Neural progenitor cell (in vitro differentiated cells): ENCODE results near the gene FYB1. TPM values are rescaled to one million over a fixed set of nuclear protein-coding genes. Genes with fewer than 3 reads are reported as not detected.
A peak's percentile ranks its signal among the peaks of the same experiment; 100 is the strongest.

Experiments used
- DNase-seq: peaks from one replicate; pipeline ENCODE4 v3.0.0-alpha.2; 2016; ENCODE audit warnings: low spot score
- H2AFZ ChIP-seq: fragments of 200-600 bp; sonication (generic); replicated peaks from 2 replicates; pipeline ENCODE4 v1.6.1; 2016; ENCODE audit warnings: antibody characterized with exemption
- H3F3A ChIP-seq: fragments of 200-600 bp; sonication (generic); 2 replicates; pipeline ENCODE4 v1.6.1; 2016; ENCODE audit warnings: antibody characterized with exemption, low read depth
- H3K27ac ChIP-seq: fragments of 200-600 bp; sonication (generic); 2 replicates; pipeline ENCODE4 v1.5.1; 2016; ENCODE audit warnings: mild to moderate bottlenecking
- H3K27me3 ChIP-seq: fragments of 200-600 bp; sonication (generic); 2 replicates; pipeline ENCODE4 v1.6.1; 2016; ENCODE audit warnings: mild to moderate bottlenecking, moderate library complexity
- H3K36me3 ChIP-seq: fragments of 200-600 bp; sonication (generic); 2 replicates; pipeline ENCODE4 v1.5.1; 2016
- H3K4me1 ChIP-seq: fragments of 200-600 bp; sonication (generic); 2 replicates; pipeline ENCODE4 v1.6.1; 2016; ENCODE audit warnings: mixed run types
- H3K4me2 ChIP-seq: fragments of 200-600 bp; sonication (generic); 2 replicates; pipeline ENCODE4 v1.6.1; 2016
- H3K4me3 ChIP-seq: fragments of 200-600 bp; sonication (generic); 2 replicates; pipeline ENCODE4 v1.5.1; 2016
- H3K79me2 ChIP-seq: fragments of 200-600 bp; sonication (generic); 2 replicates; pipeline ENCODE4 v1.6.1; 2016; ENCODE audit warnings: low read depth
- H3K9ac ChIP-seq: fragments of 200-600 bp; sonication (generic); 2 replicates; pipeline ENCODE4 v1.6.1; 2016
- H3K9me3 ChIP-seq: fragments of 200-600 bp; sonication (generic); 2 replicates; pipeline ENCODE4 v1.5.1; 2016; ENCODE audit warnings: low read depth
- H4K20me1 ChIP-seq: fragments of 200-600 bp; sonication (generic); 2 replicates; pipeline ENCODE4 v1.6.1; 2016; ENCODE audit warnings: low read depth
- H3K27ac Mint-ChIP-seq: 3 replicates; pipeline ENCODE4 v1.8.0; 2021; ENCODE audit warnings: mixed read lengths
- H3K27me3 Mint-ChIP-seq: 2 replicates; pipeline ENCODE4 v1.8.0; 2022; ENCODE audit warnings: low read depth, mild to moderate bottlenecking, inconsistent platforms, moderate library complexity, mixed read lengths; ENCODE audit not compliant: insufficient read depth
- H3K36me3 Mint-ChIP-seq: 3 replicates; pipeline ENCODE4 v1.8.0; 2021; ENCODE audit warnings: mixed read lengths
- H3K4me1 Mint-ChIP-seq: 3 replicates; pipeline ENCODE4 v1.8.0; 2021; ENCODE audit warnings: mixed read lengths
- H3K4me3 Mint-ChIP-seq: 3 replicates; pipeline ENCODE4 v1.8.0; 2021; ENCODE audit warnings: mild to moderate bottlenecking, moderate library complexity, mixed read lengths
- H3K9me3 Mint-ChIP-seq: 3 replicates; pipeline ENCODE4 v1.8.0; 2020; ENCODE audit warnings: mixed read lengths
- CTCF ChIP-seq: fragments of 200-600 bp; sonication (generic); IDR thresholded peaks from 2 replicates; pipeline ENCODE4 v1.5.1; 2017; ENCODE audit warnings: antibody characterized with exemption, mild to moderate bottlenecking
- EZH2 ChIP-seq: fragments of 200-600 bp; sonication (generic); IDR thresholded peaks from 2 replicates; pipeline ENCODE4 v1.6.1; 2017; ENCODE audit warnings: antibody characterized with exemption, mild to moderate bottlenecking, moderate library complexity
- EZH2phosphoT487 ChIP-seq: fragments of 200-600 bp; sonication (generic); IDR thresholded peaks from 2 replicates; pipeline ENCODE4 v1.6.1; 2017; ENCODE audit warnings: antibody characterized with exemption
- total RNA-seq: library from RNA; depleted of rRNA; stranded (reverse); fragments of >200 nt; gene quantifications from 2 replicates; pipeline ENCODE4 v1.2.3, GENCODE V29; 2015; ENCODE audit warnings: low replicate concordance

The FYB1 gene
- total RNA-seq, 1 donor from 2014 or later = not detected

- no peak for DNase-seq
- Histone ChIP-seq H3K9me3 (no peaks in the 10 kb centered on the region), H3K36me3 (no peaks in the 10 kb centered on the region), H3K4me3 (no peak overlapping the region), H2AFZ (no peak overlapping the region), H3K4me1 (peaks cover 8% of the 10 kb centered on the region), H4K20me1 (no peaks in the 10 kb centered on the region), H3K27me3 (no peaks in the 10 kb centered on the region), H3K79me2 (no peaks in the 10 kb centered on the region), H3K4me2 (no peak overlapping the region), H3K9ac (no peak overlapping the region), H3F3A (no peaks in the 10 kb centered on the region), H3K27ac (no peak overlapping the region)
- Mint-ChIP-seq H3K27ac (no peak overlapping the region), H3K9me3 (no peaks in the 10 kb centered on the region), H3K36me3 (no peaks in the 10 kb centered on the region), H3K4me3 (no peak overlapping the region), H3K27me3 (no peaks in the 10 kb centered on the region), H3K4me1 (no peaks in the 10 kb centered on the region)
- no peak for TF ChIP-seq CTCF
- TF ChIP-seq EZH2 = no peak
- TF ChIP-seq EZH2phosphoT487 = no peak
These were observed 1.1 kb upstream of the FYB1 start for GRCh38 chr5:39220280-39221030.

DNA sequence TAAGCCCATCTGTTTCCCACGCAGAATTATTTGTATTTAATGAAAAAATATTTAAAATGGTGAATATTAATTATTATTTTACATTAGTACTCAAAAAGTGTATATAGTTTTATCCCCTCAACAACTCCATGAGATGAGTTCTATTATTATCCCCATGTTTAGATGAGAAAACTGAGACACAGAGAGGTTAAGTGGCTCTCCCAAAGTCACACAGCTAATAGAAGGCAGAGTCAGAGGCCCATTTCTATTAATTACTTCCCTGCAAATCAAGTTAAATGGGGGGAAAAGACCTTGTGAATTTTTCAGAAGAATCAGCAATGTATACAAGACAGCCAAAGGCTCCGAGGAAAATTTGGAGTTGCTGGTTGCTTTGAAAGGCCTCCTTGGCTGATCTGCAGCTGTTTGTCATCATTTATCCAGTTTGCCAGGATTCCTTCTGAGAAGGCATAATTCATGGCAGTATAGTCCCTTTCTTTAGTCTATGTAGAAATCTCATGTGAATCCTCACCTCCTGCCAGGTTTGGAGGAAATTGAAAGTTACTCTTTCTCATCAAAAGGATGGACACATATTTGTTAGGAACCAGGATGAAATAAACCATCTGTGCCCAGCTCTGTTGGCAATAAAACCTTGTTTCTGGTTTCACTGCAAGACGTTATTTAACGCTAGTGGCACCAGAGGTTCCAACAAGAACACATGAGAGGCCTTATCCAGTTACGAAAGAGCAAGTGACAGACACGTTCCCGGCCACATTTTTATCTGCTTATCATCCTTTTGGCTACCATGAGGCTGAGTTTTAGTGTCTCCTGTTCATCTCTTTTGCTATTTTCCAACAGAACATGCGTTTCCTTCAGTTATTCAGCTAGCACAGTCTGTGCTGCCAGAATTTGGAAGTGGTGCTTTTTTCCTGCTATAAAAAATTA is 621 bp downstream of the FYB1 start:
- H3K4me1 Mint-ChIP-seq = no peaks in the 10 kb centered on the region
- no peaks in the 10 kb centered on the region for H3K9me3 ChIP-seq
- H3K9ac ChIP-seq = no peak overlapping the region
- H3K36me3 Mint-ChIP-seq = no peaks in the 10 kb centered on the region
- no peaks in the 10 kb centered on the region for H3K9me3 Mint-ChIP-seq
- no peak overlapping the region for H3K4me3 ChIP-seq
- H3K4me2 ChIP-seq = no peak overlapping the region
- no peak overlapping the region for H3K4me3 Mint-ChIP-seq
- no peak for TF ChIP-seq EZH2
- TF ChIP-seq EZH2phosphoT487 = no peak
- TF ChIP-seq CTCF = no peak
- peaks cover under 1% of the 10 kb centered on the region for H3K4me1 ChIP-seq
- no peak overlapping the region for H3K27ac ChIP-seq
- no peak overlapping the region for H2AFZ ChIP-seq
- DNase-seq = no peak
- no peaks in the 10 kb centered on the region for H3F3A ChIP-seq
- no peaks in the 10 kb centered on the region for H3K27me3 Mint-ChIP-seq
- H3K27me3 ChIP-seq = no peaks in the 10 kb centered on the region
- no peaks in the 10 kb centered on the region for H3K79me2 ChIP-seq
- H4K20me1 ChIP-seq = no peaks in the 10 kb centered on the region
- no peaks in the 10 kb centered on the region for H3K36me3 ChIP-seq
- H3K27ac Mint-ChIP-seq = no peak overlapping the region

GRCh38 chr5:39217365-39218281 is 1.7 kb downstream of the FYB1 start:
- H3K4me2 ChIP-seq = no peak overlapping the region
- no peaks in the 10 kb centered on the region for H3K27me3 ChIP-seq
- TF ChIP-seq EZH2 = no peak
- TF ChIP-seq CTCF = peak; percentile 98
- H3K36me3 ChIP-seq = no peaks in the 10 kb centered on the region
- H2AFZ ChIP-seq = peak overlapping the region; percentile 13
- Mint-ChIP-seq H3K9me3 (no peaks in the 10 kb centered on the region), H3K36me3 (no peaks in the 10 kb centered on the region), H3K27me3 (peaks cover 2% of the 10 kb centered on the region), H3K4me1 (no peaks in the 10 kb centered on the region), H3K27ac (no peak overlapping the region), H3K4me3 (no peak overlapping the region)
- no peak overlapping the region for H3K27ac ChIP-seq
- no peaks in the 10 kb centered on the region for H4K20me1 ChIP-seq
- DNase-seq = peak; percentile 81
- H3K4me1 ChIP-seq = no peaks in the 10 kb centered on the region
- H3K4me3 ChIP-seq = no peak overlapping the region
- no peaks in the 10 kb centered on the region for H3F3A ChIP-seq
- no peak overlapping the region for H3K9ac ChIP-seq
- H3K9me3 ChIP-seq = no peaks in the 10 kb centered on the region
- H3K79me2 ChIP-seq = no peaks in the 10 kb centered on the region
